ENCODE results near the gene SIN3B. TPM values are rescaled to one million over a fixed set of nuclear protein-coding genes. Genes with fewer than 3 reads are reported as not detected.

The SIN3B gene
- total and polyA plus RNA-seq, 2 donors (not counting 1 experiment from before 2014, with no cell fraction given), result 118 to 138 TPM

DNA sequence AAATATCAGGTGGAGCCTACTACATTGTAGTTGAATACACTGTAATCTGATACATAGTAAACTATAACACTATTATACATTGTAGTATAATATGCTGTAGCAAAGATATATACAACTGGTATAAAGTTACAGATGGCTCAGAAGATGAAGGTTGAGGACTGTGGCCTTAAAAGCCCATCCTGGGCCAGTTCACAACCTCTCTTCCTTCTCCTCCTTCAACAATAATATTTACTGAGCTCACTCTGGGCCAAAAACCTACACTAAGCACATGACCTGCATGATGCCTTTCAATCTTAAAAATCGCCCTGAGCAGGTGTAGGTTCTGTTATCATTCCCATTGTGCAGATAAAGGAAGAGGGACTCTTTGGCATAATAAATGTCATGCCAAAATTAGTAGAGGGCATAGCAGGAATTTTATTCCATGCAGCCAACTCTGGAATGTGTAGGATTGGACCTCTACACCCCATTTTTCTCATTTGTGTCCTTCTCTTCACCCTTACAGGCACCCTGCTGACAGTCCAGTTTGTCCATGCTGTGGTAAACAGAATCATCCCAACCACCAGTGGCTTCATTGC is 14.6 kb upstream of the SIN3B start:
- no peak overlapping the region for H3K4me3 Mint-ChIP-seq
- Histone ChIP-seq H2AFZ (ENCODE audit: insufficient read depth, low read depth, low read length, poor library complexity, severe bottlenecking) (no peak overlapping the region), H3K4me2 (replicated peaks; ENCODE audit: low read depth, low read length, poor library complexity, severe bottlenecking) (no peak overlapping the region), H3K36me3 (replicated peaks in 1 of 2; ENCODE audit: control extremely low read depth in 1 of 2, control insufficient read depth in 1 of 2, extremely low read depth in 1 of 2, insufficient read depth in 2 of 2, low read length in 1 of 2) (no peaks in the 10 kb centered on the region), H3K4me1 (ENCODE audit: control insufficient read depth in 2 of 2, insufficient read depth in 2 of 2, low read length in 2 of 2) (no peaks in the 10 kb centered on the region), H3K4me3 (ENCODE audit: control extremely low read depth in 1 of 5, extremely low read depth in 1 of 5, insufficient read depth in 1 of 5, low read depth in 2 of 5, low read length in 4 of 5) (no peak overlapping the region), H3K9me3 (ENCODE audit: control extremely low read depth in 1 of 3, control insufficient read depth in 2 of 3, insufficient read depth in 1 of 3, low read length in 2 of 3) (peaks cover 5 to 47% (median 23%) of the 10 kb centered on the region in 3 donors), H3K79me2 (ENCODE audit: control insufficient read depth, insufficient read depth, low read length) (no peaks in the 10 kb centered on the region), H4K20me1 (ENCODE audit: control insufficient read depth, insufficient read depth, low read length, poor library complexity, severe bottlenecking) (no peaks in the 10 kb centered on the region), H3K9ac (ENCODE audit: low read length) (no peak overlapping the region), H3K27ac (ENCODE audit: low read length in 2 of 2) (no peak overlapping the region), H3K27me3 (replicated peaks in 1 of 4; ENCODE audit: control extremely low read depth in 1 of 4, control insufficient read depth in 3 of 4, insufficient read depth in 4 of 4, low read length in 3 of 4) (no peaks in the 10 kb centered on the region)
- CTCF ChIA-PET, result no interaction called here
- POLR2A ChIA-PET, result no interaction called here
- intact Hi-C loops (cut with micrococcal nuclease), result no loop called here
- no peaks in the 10 kb centered on the region for H3K4me1 Mint-ChIP-seq
- TF ChIP-seq EZH2 (IDR thresholded peaks at IDR 0.05; ENCODE audit: borderline replicate concordance, insufficient read depth, low read depth, low read length, poor library complexity, severe bottlenecking), result no peak
- TF ChIP-seq, protein P1, sequence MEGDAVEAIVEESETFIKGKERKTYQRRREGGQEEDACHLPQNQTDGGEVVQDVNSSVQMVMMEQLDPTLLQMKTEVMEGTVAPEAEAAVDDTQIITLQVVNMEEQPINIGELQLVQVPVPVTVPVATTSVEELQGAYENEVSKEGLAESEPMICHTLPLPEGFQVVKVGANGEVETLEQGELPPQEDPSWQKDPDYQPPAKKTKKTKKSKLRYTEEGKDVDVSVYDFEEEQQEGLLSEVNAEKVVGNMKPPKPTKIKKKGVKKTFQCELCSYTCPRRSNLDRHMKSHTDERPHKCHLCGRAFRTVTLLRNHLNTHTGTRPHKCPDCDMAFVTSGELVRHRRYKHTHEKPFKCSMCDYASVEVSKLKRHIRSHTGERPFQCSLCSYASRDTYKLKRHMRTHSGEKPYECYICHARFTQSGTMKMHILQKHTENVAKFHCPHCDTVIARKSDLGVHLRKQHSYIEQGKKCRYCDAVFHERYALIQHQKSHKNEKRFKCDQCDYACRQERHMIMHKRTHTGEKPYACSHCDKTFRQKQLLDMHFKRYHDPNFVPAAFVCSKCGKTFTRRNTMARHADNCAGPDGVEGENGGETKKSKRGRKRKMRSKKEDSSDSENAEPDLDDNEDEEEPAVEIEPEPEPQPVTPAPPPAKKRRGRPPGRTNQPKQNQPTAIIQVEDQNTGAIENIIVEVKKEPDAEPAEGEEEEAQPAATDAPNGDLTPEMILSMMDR (IDR thresholded peaks at IDR 0.05), result no peak
- no CpG with 5 or more reads among the region's 1 CpG for WGBS (ENCODE audit: insufficient coverage)
- H3K27me3 Mint-ChIP-seq, result peaks cover 12% of the 10 kb centered on the region
- no peak for DNase-seq
- peaks cover 2% of the 10 kb centered on the region for H3K9me3 Mint-ChIP-seq (ENCODE audit: insufficient read depth)
- no peak overlapping the region for H3K27ac Mint-ChIP-seq
- ATAC-seq (ENCODE audit: low read depth), result no peak

DNA sequence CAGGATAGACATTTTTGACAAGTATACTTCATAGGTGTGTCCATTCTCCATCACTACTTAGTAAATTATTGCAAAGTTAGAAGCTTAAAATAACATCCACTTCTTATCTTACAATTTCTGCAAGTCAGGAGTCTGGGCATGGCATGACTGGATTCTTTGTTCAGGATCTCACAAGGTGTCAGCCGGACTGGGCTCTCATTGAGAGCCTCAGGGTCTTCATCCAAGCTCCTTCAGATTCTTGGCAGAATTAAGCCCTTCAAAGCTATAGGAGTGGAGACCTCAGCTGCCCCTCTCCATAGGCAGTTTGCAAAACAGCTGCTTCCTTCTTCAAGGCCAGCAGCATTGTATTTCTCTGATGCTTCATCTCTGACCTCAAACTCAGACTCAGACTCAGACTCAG is 9.1 kb upstream of the SIN3B start:
- Histone ChIP-seq H3K27ac (ENCODE audit: low read length in 2 of 2) (no peak overlapping the region), H3K79me2 (ENCODE audit: control insufficient read depth, insufficient read depth, low read length) (no peaks in the 10 kb centered on the region), H3K4me1 (ENCODE audit: control insufficient read depth in 2 of 2, insufficient read depth in 2 of 2, low read length in 2 of 2) (no peaks in the 10 kb centered on the region), H3K9me3 (ENCODE audit: control extremely low read depth in 1 of 3, control insufficient read depth in 2 of 3, insufficient read depth in 1 of 3, low read length in 2 of 3) (peaks cover 0 to 18% (median 14%) of the 10 kb centered on the region in 3 donors), H3K36me3 (replicated peaks in 1 of 2; ENCODE audit: control extremely low read depth in 1 of 2, control insufficient read depth in 1 of 2, extremely low read depth in 1 of 2, insufficient read depth in 2 of 2, low read length in 1 of 2) (no peaks in the 10 kb centered on the region), H3K9ac (ENCODE audit: low read length) (no peak overlapping the region), H3K4me2 (replicated peaks; ENCODE audit: low read depth, low read length, poor library complexity, severe bottlenecking) (no peak overlapping the region), H4K20me1 (ENCODE audit: control insufficient read depth, insufficient read depth, low read length, poor library complexity, severe bottlenecking) (no peaks in the 10 kb centered on the region), H3K4me3 (ENCODE audit: control extremely low read depth in 1 of 5, extremely low read depth in 1 of 5, insufficient read depth in 1 of 5, low read depth in 2 of 5, low read length in 4 of 5) (no peak overlapping the region), H3K27me3 (replicated peaks in 1 of 4; ENCODE audit: control extremely low read depth in 1 of 4, control insufficient read depth in 3 of 4, insufficient read depth in 4 of 4, low read length in 3 of 4) (peaks cover 0 to 4% (median 1%) of the 10 kb centered on the region in 4 experiments), H2AFZ (ENCODE audit: insufficient read depth, low read depth, low read length, poor library complexity, severe bottlenecking) (no peak overlapping the region)
- DNase-seq (no peak), ATAC-seq (ENCODE audit: low read depth) (no peak)
- ChIA-PET POLR2A (interaction anchor here (0.6 kb wide), 1 partner anchor 211 kb away, joined by 11 read pairs; no protein-coding TSS in a partner anchor), CTCF (no interaction called here)
- WGBS (ENCODE audit: insufficient coverage), result 94% methylated on average over 1 of the region's 1 CpG
- peaks cover 25% of the 10 kb centered on the region for H3K27me3 Mint-ChIP-seq
- no peak overlapping the region for H3K4me3 Mint-ChIP-seq
- no peak for TF ChIP-seq EZH2 (IDR thresholded peaks at IDR 0.05; ENCODE audit: borderline replicate concordance, insufficient read depth, low read depth, low read length, poor library complexity, severe bottlenecking)
- TF ChIP-seq, protein P1 (IDR thresholded peaks at IDR 0.05), result no peak
- H3K9me3 Mint-ChIP-seq (ENCODE audit: insufficient read depth), result peaks cover 2% of the 10 kb centered on the region
- H3K4me1 Mint-ChIP-seq, result peaks cover 3% of the 10 kb centered on the region
- H3K27ac Mint-ChIP-seq, result no peak overlapping the region
- intact Hi-C loops (cut with micrococcal nuclease), result no loop called here

Measured in B cell (primary cell).